SU-DHL-6 (cell line): ENCODE data around the gene CTPS2.

Experiments
- H2AFZ ChIP-seq: fragments of 200-600 bp; sonication (generic); 2 replicates; pipeline ENCODE4 v1.6.1; 2014; ENCODE audit warnings: low read depth, mild to moderate bottlenecking, moderate library complexity, mixed read lengths, antibody characterized with exemption, low read length; ENCODE audit not compliant: severe bottlenecking
- H3F3A ChIP-seq: fragments of 200-600 bp; shearing (Covaris generic); 2 replicates; pipeline ENCODE4 v1.6.0; 2016; ENCODE audit warnings: antibody characterized with exemption, mild to moderate bottlenecking; ENCODE audit not compliant: insufficient read depth
- H3K27ac ChIP-seq: fragments of 200-600 bp; sonication (generic); 2 replicates; pipeline ENCODE4 v1.5.1; 2016; ENCODE audit warnings: low read depth, mild to moderate bottlenecking, low read length, moderate library complexity, mixed read lengths
- H3K27me3 ChIP-seq: fragments of 200-600 bp; sonication (generic), shearing (Covaris generic); 2 replicates; pipeline ENCODE4 v1.6.0; 2014; ENCODE audit warnings: mild to moderate bottlenecking, low read length
- H3K36me3 ChIP-seq: fragments of 200-600 bp; sonication (generic); 2 replicates; pipeline ENCODE4 v1.6.1; 2014; ENCODE audit warnings: mild to moderate bottlenecking, low read length, mixed read lengths
- H3K4me2 ChIP-seq: fragments of 300-600, 200-600 bp; shearing (Covaris generic), sonication (generic); 2 replicates; pipeline ENCODE4 v1.6.0; 2014; ENCODE audit warnings: low read length, low read depth, mild to moderate bottlenecking; ENCODE audit not compliant: poor library complexity, severe bottlenecking
- H3K4me3 ChIP-seq: fragments of 200-600 bp; sonication (generic); 2 replicates; pipeline ENCODE4 v1.5.1; 2014; ENCODE audit warnings: antibody characterized with exemption, low read length, mild to moderate bottlenecking, mixed read lengths; ENCODE audit not compliant: insufficient read depth, poor library complexity, severe bottlenecking
- H3K79me2 ChIP-seq: fragments of 200-600 bp; sonication (generic); 2 replicates; pipeline ENCODE4 v1.6.1; 2014; ENCODE audit warnings: mild to moderate bottlenecking, low read length, moderate library complexity; ENCODE audit not compliant: insufficient read depth
- H3K9ac ChIP-seq: fragments of 200-600 bp; sonication (generic); 2 replicates; pipeline ENCODE4 v1.7.0; 2014; ENCODE audit warnings: mild to moderate bottlenecking, low read length
- H3K9me2 ChIP-seq: fragments of 200-600 bp; sonication (generic); replicated peaks from 2 replicates; pipeline ENCODE4 v1.6.1; 2014; ENCODE audit warnings: low read length; ENCODE audit not compliant: insufficient read depth
- H3K9me3 ChIP-seq: fragments of 200-600 bp; sonication (generic); 2 replicates; pipeline ENCODE4 v1.6.1; 2014; ENCODE audit warnings: low read length, mixed read lengths; ENCODE audit not compliant: insufficient read depth
- H4K20me1 ChIP-seq: fragments of 200-600 bp; sonication (generic); 2 replicates; pipeline ENCODE4 v1.6.1; 2014; ENCODE audit warnings: low read depth, mild to moderate bottlenecking, antibody characterized with exemption, low read length, moderate library complexity, mixed read lengths
- CTCF ChIP-seq: fragments of 200-600 bp; sonication (generic); IDR thresholded peaks from one replicate; pipeline ENCODE4 v1.5.1; 2017; ENCODE audit warnings: antibody characterized with exemption, mild to moderate bottlenecking, low read length, moderate library complexity; ENCODE audit not compliant: insufficient read depth, poor library complexity, severe bottlenecking
- EZH2phosphoT487 ChIP-seq: fragments of 200-600 bp; sonication (generic), shearing (Covaris generic); conservative IDR thresholded peaks from 2 replicates; pipeline ENCODE4 v1.6.1; 2018; ENCODE audit warnings: mild to moderate bottlenecking, antibody characterized with exemption, low read length, moderate library complexity, mixed read lengths

CTPS2 gene

GRCh38 chrX:16593801-16594200, 118.7 kb downstream of the CTPS2 start:
- no peaks in the 10 kb centered on the region for H4K20me1 ChIP-seq
- H3K9me3 ChIP-seq: no peaks in the 10 kb centered on the region

GRCh38 chrX:16592194-16592770, 120.2 kb downstream of the CTPS2 start:
- no peak overlapping the region for H3K27ac ChIP-seq
- H3F3A ChIP-seq: no peaks in the 10 kb centered on the region
- no peak overlapping the region for H2AFZ ChIP-seq
- H3K9ac ChIP-seq: no peak overlapping the region
- no peaks in the 10 kb centered on the region for H3K79me2 ChIP-seq
- no peak for TF ChIP-seq CTCF
- TF ChIP-seq EZH2phosphoT487: no peak
- H3K4me2 ChIP-seq: no peak overlapping the region
- no peaks in the 10 kb centered on the region for H3K9me3 ChIP-seq
- no peaks in the 10 kb centered on the region for H3K27me3 ChIP-seq
- H4K20me1 ChIP-seq: no peaks in the 10 kb centered on the region
- H3K36me3 ChIP-seq: 0 out of 2 replicates have a peak, but pooled peaks cover 4% of the 10 kb centered on the region
- H3K9me2 ChIP-seq: no peaks in the 10 kb centered on the region
- no peak overlapping the region for H3K4me3 ChIP-seq

More at GRCh38 chrX:16593801-16594200, 118.7 kb downstream of the CTPS2 start:
- no peaks in the 10 kb centered on the region for H3K79me2 ChIP-seq
- TF ChIP-seq EZH2phosphoT487: no peak
- TF ChIP-seq CTCF: no peak
- no peaks in the 10 kb centered on the region for H3K27me3 ChIP-seq
- no peaks in the 10 kb centered on the region for H3F3A ChIP-seq
- H3K27ac ChIP-seq: no peak overlapping the region
- H3K9ac ChIP-seq: no peak overlapping the region
- H2AFZ ChIP-seq: no peak overlapping the region
- 0 out of 2 replicates have a peak, but pooled peaks cover 4% of the 10 kb centered on the region for H3K36me3 ChIP-seq
- no peaks in the 10 kb centered on the region for H3K9me2 ChIP-seq
- no peak overlapping the region for H3K4me2 ChIP-seq
- H3K4me3 ChIP-seq: no peak overlapping the region

GRCh38 chrX:16589826-16590225, 122.6 kb downstream of the CTPS2 start:
- Histone ChIP-seq H3K4me3 (no peak overlapping the region), H3K9ac (no peak overlapping the region), H3K4me2 (no peak overlapping the region), H3K27me3 (no peaks in the 10 kb centered on the region), H4K20me1 (no peaks in the 10 kb centered on the region), H3K79me2 (no peaks in the 10 kb centered on the region), H3K9me3 (no peaks in the 10 kb centered on the region), H3K27ac (no peak overlapping the region), H3K36me3 (0 out of 2 replicates have a peak, but pooled peaks cover 4% of the 10 kb centered on the region), H3F3A (no peaks in the 10 kb centered on the region), H3K9me2 (no peaks in the 10 kb centered on the region), H2AFZ (no peak overlapping the region)
- TF ChIP-seq CTCF (no peak), EZH2phosphoT487 (no peak)
